Measurements from ENCODE around the gene SLC35F4. TPM values are rescaled to one million over a fixed set of nuclear protein-coding genes. Genes with fewer than 3 reads are reported as not detected.

The SLC35F4 gene
- total RNA-seq, 1 experiment from 2014 or later: not detected

DNA sequence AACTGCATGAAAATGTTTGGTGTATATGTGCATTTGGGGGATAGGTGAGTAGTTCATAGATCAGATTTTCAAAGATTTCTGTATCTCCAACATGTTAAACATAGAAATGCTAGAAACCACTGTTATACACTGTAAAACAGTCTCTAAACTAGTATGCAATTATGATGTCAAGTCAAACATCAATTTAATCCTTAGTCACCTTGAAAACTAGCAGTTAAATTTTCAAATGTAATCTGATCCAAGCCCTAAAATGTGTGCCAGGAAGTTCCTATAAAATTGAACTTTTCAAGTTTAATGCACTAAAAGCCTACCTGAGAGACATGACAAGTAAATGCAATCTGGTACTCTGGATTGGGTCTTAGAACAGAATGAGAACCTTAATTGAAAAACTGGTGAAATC is 14.5 kb downstream of the SLC35F4 start:
- DNase-seq (ENCODE audit: extremely low read depth, low read depth): no peak

DNA sequence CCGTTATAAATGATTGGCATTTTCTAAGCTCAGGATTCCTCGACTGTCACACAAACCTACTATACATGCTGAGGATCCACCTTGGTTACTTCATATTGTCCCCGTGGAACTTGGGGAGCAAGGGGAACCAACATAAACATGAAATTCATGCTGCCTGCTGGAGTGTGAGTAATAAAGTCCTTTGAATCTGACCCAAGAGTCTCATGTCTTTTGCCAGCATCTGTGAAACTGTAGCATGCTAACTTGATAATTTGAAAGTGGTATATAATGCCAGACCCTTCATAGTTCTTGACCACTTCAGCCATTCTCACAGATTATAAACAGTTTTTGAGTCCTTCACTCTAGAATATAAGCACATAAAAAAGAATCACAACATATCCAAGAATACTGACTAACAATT is 17.1 kb downstream of the SLC35F4 start:
- no peak for DNase-seq (ENCODE audit: extremely low read depth, low read depth)

DNA sequence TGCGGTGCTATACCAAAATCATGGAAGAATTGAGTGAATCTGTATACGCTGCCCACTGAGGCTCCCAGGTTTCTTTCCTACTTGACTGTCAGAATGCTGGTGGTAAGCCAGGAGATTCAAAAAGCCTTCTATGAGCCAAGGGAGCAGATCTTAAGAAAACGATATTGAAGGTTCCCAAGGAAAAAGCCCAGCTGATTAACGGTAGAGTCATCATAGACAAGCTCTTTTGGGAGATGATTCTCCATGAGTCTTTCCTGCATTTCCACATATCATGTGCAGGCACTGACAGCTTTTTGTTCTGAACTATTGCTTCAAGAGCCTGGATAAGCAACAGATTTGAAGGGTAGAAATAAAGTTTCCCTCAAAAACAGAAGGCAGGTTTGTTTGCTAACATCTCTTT is 17.5 kb downstream of the SLC35F4 start:
- no peak for DNase-seq (ENCODE audit: extremely low read depth, low read depth)

DNA sequence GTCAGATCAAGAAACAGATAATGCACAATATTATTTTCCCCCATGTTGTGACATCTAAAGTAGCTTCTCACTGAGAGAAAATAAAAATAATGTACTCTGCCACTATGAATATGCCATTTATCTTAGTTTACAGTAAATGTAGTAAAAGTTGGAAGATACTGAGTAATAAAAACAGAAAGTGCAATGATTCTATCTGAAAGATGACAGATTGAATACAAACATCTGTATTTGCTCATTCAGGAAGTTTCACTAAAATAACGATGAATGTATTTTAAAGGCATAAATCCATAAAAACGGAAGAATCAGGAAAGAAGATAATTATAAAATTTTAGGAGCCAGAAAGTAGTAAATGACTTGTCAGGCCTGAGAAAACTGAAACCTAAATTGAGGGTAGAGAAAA is 18.2 kb downstream of the SLC35F4 start:
- no peak for DNase-seq (ENCODE audit: extremely low read depth, low read depth)

DNA sequence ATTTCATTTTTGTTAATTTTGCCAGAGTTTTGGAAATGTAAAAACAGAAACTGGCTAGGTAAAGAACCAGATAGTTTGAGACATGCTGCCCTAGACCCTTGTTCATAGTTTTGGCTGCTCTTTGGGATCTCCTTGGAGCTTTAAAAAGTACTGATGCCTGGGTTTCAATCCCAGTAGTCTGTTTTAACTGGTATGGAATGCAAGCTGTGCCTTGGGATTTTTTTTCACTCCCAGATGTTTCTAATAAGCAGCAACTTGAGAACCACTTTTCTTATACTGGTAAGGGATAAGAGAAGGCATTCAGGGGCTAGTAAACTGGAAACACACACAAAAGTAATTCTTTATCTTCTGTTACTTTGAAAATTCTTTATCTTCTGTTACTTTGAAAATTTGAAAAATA is 18.8 kb downstream of the SLC35F4 start:
- DNase-seq (ENCODE audit: extremely low read depth, low read depth): no peak

DNA sequence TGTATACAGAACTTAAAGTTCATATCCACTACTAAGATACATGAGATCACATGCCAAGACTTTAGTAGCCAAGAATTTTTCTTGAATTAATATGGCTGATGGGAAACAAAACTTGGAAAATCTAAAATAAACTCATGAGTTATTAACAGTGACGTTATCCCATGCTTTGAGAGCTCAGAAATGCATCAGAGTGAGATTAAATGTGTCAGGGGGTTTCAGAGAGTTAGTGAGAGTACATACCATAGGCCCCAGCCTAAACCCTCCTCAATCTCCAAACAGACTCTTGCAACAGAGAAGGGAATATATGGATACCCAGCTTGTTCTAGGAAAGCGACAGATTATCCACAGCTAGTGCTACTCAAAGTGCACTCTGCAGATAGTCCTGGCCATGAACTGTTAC is 19.3 kb downstream of the SLC35F4 start:
- no peak for DNase-seq (ENCODE audit: extremely low read depth, low read depth)

DNA sequence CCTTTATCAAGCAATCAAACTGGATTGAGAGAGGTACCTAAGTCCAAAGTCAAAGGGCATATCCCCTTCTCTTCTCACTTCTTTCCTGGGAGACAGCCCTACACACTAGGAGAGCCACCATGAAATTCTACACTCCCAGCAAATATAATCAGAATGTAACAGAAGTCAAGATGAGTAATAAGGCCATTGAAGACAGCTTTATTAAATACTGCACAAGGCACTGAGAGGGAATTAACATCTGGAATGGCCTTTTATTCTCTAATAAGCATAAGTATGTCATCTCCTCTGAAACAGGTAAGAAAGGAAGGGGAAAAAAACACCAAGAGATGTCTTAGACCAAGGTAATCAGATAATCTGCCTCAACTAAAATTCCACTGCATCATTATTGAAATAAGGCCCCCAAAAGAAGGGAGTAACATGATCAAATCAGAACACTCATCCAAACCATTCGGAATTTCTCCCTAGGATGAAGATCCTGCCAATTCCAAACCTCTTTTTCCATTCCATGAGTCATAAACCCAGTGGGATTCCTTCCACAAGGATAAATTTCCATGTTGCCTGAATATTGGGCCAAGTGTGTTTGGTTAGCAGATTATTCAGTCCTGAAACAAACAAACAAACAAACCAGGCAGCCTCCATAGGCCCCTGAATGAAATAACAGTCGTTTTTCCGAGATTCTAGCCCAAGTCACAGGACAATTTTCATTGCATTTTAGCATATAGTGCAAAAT is 19.9 kb downstream of the SLC35F4 start:
- DNase-seq (ENCODE audit: extremely low read depth, low read depth): no peak

DNA sequence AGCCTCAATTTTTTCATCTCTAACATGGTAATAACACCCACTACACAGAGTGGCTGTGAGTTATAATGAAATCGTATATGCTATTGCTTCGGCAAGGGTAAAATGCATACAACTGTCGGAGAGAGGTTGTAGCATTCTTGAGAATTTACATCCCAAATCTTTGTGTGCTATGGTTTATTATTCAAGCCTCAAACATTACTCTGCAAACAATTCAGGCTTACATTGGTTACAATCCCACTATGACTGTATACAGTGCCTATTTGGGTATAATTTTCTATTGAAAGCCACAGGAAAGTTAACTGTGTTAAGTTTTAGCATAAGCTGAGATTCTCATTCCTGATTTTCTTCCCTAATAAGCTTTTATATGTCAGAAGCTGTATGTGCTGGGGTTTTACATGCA is 20.6 kb downstream of the SLC35F4 start:
- no peak for DNase-seq (ENCODE audit: extremely low read depth, low read depth)

DNA sequence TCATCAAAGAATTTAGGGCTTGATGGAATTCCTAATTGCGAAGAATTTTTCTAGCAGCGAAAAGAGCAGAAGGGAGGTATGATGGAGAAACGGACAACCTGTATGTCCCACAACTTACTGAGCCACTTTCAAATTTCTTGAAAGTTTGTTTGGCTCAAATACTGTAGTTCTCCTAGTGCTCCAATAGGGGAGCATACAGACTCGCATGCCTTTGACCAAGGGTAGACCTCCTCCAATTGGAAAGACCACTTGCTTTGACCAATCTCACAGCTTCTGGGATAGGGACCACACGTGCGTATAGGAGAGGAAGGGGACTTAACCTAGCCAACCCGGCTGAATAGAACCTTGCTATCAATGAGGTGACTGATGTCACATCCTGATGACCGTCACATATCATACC is 28.6 kb downstream of the SLC35F4 start:
- no peak for DNase-seq (ENCODE audit: extremely low read depth, low read depth)

DNA sequence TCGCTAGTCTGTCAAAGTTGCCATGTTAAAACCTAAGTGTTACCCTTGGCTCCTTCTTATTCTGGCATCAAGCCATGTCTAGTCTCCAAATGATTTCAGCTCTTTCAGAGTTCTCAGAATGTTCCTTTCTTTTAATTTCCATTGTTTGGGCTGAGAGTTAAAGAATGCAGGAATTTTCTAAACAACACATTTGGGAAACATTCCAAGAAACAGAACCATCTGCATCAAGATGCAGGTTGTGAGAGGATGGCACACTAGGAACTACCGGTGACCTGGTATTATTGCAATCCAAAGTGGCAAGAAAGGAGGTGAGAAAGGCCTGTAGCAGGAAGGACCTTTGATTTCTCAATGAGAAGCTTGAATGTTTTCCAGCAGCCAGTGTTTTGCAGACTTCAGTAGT is 30.1 kb downstream of the SLC35F4 start:
- no peak for DNase-seq (ENCODE audit: extremely low read depth, low read depth)

DNA sequence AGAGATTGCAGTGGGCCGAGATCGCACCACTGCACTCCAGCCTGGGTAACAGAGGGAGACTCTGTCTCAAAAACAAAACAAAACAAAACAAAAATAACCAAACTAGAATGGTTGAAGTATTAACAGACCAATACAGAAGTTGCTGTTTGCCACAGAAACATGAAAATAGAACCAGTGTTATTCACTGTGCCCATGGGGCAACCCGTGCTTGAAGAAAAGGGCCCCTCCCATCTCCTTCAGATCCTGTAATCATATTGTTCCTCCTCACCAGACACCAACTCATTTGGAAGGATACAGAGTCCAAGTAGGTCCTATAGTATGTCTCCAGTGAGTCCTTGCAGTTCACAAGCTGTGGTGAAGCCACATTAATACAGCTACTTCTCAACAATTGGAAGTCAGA is 30.9 kb downstream of the SLC35F4 start:
- no peak for DNase-seq (ENCODE audit: extremely low read depth, low read depth)

DNA sequence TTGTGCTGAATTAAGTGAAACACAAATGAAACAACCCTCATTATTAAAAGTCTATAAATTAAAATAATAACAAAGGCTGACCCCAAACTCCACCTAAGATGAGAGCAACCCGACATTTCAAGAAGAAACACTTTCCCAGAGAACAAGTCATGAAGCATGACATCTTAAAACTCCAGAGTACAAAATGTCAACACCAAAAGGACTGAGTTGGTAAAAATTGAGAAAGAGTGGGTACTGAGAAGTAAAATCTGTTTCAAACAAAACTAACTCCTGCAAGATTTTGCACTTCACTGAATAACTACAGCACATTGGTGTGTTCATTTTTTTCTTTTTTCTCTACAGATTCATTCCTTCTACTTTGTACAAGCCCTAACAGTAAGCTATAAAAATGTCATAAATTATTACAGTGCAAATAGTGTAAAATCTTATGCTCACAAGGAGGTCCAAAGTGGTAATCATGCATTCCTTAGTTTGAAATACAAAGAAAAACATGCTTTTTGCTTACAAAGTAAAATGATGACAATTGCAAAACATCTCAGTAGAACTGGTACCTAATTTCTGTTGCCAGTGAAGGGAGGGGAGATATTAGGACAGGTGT is 31.8 kb downstream of the SLC35F4 start:
- DNase-seq (ENCODE audit: extremely low read depth, low read depth): no peak

DNA sequence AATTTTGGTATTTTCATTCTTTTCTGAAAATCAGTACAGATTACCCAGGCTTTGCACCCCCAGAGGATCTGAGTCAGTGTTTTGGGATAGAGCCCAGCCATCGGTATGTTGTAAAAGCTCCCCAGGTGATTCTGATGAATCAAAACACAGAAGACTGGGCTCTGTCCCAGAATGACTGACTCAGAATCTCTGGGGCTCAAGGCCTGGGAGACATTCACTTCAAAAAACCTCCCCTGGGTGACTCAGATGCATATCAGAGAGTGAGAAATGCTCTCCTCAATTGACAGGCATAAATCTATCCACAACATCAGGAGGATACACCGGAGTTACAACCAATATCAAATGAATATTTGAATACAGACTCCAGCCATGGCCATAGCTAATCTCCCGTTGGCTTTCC is 32.6 kb downstream of the SLC35F4 start:
- no peak for DNase-seq (ENCODE audit: extremely low read depth, low read depth)

DNA sequence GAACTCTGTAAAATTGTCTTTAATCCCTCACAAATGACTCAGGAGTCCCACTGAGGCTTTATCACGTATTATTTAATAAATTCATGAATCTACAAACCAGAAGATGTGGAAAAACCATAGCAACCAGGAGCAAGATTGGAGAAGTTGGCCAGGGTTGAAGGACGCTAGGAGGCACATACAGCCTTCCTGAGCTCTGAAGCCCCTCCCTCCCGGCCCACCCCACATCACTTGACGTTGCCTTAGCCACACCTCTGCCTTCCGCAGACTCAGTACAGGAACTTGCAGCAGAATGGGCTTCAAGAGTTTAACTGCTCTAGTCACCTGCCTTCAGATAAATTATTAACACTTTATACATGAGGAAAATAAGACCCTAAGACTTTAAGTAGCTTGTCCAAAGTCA is 33.9 kb downstream of the SLC35F4 start:
- DNase-seq (ENCODE audit: extremely low read depth, low read depth): no peak

DNA sequence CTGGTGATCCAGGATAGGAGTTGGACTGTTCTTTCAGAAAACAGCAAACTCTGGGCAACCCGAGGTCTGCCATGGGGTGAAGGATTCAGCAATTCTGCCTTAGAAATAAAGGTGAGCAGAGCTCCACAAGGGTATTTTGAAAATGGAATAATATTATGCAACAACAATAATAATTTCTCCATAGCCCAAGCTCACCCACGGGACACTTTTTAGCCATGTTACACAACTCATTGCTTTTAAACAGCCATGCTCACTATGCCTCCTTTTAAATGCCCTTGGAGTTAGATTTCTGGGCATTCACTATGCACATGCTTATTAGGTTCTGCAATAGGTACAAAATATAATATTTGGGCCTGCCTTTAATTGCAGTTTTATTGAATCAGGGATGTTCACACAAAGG is 37.2 kb downstream of the SLC35F4 start:
- DNase-seq (ENCODE audit: extremely low read depth, low read depth): no peak

DNA sequence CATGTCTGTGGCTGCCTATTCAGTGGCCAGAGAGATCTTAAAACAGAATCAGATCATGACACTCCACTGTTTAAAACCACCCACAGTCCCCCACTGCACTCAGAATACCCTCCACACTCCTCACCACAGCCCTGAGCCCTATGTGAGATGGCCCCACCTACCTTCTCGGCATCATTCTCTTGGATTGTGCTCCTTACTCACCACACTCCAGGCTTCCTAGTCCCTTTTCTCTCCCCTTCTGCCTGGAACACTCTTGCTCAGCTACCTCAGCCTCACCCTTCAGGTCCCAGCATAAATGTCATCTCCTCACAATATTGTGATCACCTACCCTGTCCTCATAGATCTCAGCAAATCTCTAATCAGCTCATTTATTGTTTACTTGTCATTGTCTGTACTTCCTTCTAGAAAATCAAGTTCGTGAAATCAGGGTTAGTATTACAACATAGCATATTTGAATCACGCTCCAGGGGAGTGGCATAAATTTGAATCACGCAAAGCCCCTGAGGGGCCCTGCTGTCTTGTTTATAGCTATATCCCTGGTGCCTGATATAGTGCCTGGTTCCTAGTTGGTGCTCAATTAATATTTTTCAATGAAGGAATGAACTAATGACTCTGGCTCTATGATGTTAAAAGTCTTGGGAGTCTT is 42.8 kb downstream of the SLC35F4 start:
- no peak for DNase-seq (ENCODE audit: extremely low read depth, low read depth)

DNA sequence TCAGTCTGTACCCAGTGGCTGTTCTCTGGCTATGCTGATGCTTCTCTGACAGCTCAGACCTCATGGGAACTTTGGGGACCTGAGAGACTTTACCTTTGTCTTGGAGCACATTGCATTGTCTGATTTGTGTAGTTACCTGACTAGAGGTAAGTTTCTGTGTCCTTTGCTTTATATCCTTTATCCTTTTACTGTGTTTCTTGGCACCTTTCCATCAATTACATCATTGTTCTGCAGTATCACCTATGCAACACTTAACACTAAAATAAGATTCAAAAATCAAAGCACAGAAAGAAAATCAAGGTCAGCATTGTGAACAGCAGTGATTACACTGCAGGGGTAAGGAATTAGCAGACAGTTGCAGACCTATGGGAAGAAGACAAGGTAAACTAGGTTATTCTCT is 43.8 kb downstream of the SLC35F4 start:
- no peak for DNase-seq (ENCODE audit: extremely low read depth, low read depth)

DNA sequence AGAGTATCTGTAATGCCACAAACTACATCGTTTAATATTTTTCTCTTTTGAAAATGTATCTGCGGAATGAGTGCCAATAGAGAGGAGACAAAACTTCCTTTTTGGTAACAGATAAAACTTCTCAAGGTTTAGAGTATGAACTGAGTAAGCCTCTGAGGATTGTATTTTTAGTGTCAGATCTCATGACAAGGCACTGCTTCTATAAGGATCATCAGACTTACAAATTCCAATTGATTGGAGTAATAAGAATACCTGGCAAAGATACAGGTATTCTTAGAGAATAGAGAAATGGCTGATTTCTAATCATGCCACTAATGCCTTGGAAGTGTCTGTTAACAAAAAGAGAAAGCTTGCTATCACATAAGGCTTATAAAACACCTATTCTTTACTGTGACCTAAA is 45.3 kb downstream of the SLC35F4 start:
- DNase-seq (ENCODE audit: extremely low read depth, low read depth): no peak

DNA sequence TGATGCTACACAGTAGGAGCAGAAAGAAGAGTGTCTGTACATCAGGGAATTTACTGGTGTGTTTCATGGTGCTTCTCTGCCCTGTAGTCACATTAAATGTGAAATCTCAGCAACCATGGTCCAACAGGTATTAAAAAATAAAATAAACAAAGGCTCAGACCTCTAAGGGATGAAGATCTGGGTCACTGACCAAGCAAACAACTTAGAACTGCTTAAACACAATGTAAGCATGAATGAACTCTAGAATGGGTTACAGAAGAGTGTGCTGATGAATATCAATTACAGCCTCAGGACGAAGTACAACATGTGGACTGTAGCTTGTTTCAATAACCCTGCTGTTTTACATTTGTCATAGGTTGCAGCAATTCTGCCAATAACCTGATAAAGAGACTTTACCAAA is 47.4 kb downstream of the SLC35F4 start:
- no peak for DNase-seq (ENCODE audit: extremely low read depth, low read depth)

DNA sequence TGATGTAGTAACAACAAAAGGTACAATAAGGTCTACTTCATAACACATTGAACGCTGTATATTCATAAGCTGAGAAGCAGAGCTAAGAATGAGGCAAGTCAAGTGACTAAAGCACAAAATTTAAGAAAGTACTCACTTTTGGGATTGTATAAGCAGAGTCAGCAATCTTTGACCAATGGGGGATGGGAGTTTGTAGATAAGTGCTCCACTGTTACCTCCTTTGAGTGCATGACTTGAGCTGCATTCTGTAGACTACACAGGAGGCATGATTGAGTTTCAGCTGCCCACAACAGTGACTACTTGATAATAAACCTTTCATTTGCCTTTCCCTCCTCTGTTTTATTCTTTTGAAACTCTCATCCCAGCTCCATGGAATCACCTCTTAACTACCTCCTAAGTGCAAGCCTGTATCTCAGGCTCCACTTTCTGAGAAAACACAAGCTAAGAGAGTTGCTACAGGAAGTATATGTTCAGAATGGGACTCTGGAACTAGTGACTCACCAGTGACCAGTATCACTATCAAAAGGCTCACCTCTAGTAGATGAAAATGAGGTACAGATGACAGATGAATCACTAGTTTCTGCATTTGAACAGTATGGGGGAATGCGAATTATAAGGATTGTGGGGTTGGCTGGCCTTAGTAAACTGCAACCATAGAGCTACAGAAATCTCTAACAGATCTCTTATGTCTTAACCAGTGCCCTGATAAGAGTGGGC is 49.2 kb downstream of the SLC35F4 start:
- no peak for DNase-seq (ENCODE audit: extremely low read depth, low read depth)

DNA sequence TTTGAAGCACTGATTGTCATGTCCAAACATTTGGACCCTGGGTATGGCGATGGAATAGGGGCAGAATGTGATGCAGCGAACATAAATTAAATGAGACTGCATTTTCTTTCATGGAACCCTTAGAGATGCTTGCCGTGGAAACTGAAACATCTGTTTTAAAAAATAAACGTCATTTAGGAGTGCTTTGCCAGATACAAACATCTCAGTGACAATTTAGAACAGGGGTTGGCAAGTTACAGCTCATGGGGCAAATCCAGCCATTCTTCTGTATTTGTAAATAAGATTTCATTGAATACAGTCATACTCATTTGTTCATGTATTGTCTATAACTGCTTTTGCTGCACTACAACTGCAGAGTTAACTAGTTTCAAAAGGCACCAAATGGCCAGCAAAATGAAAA is 51.2 kb downstream of the SLC35F4 start:
- no peak for DNase-seq (ENCODE audit: extremely low read depth, low read depth)

DNA sequence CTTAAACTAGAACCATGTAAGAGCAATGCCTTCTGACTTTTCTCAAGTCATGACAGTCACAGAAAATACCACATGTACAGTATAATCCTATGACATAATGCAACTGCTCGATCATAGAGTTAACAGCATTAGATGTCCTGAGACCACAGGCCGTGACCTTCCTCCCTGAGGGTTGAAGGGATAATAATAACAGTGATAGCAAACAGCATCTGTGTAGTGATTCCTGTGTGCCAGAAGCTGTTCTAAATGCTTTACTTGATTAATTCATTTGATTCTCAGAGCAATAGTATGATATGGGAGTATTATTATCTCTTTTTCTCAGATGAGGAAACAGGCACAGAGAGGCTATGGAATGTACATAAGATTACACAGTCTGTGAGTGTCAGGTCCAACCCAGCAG is 53.2 kb downstream of the SLC35F4 start:
- no peak for DNase-seq (ENCODE audit: extremely low read depth, low read depth)
